PFSK-1 (cell line): ENCODE measurements around the gene GPAM.

Experiments used
- SIN3A ChIP-seq: IDR thresholded peaks from 2 replicates; pipeline ENCODE4 v1.6.1; 2012; ENCODE audit warnings: mild to moderate bottlenecking, low read length, moderate library complexity, borderline replicate concordance; ENCODE audit not compliant: insufficient read depth
- TAF1 ChIP-seq: IDR thresholded peaks from 2 replicates; pipeline ENCODE4 v1.6.1; 2012; ENCODE audit warnings: low read length, control low read depth, borderline replicate concordance; ENCODE audit not compliant: insufficient read depth
- TF ChIP-seq, protein P1 (sequence below), 2 experiments: IDR thresholded peaks; 2 replicates each; pipeline versions ENCODE4 v1.6.1 to v1.8.0; 2011 to 2012; ENCODE audit warnings: low read depth in 2 of 2, low read length in 2 of 2, control low read depth in 1 of 2, inconsistent platforms in 1 of 2, mild to moderate bottlenecking in 1 of 2, moderate library complexity in 1 of 2; ENCODE audit not compliant: insufficient read depth in 1 of 2

DNA sequence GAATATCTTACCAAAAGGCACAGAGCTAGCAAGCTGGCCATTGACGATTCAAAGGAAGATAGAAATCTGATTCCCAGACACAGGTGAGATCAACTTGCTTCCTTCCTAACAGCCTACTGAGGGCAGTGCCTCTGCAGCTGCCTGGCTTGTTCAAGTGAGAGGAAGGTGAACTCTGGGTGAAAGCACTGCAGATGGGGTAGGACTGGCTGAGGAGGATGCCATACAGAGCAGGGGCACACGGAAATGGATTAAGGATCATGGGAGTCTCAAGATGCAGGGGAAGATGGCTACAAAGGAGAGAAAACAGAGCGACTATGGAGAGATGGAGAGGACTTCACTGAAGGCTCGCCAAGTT is 34.4 kb upstream of the GPAM start:
- TF ChIP-seq, protein P1, sequence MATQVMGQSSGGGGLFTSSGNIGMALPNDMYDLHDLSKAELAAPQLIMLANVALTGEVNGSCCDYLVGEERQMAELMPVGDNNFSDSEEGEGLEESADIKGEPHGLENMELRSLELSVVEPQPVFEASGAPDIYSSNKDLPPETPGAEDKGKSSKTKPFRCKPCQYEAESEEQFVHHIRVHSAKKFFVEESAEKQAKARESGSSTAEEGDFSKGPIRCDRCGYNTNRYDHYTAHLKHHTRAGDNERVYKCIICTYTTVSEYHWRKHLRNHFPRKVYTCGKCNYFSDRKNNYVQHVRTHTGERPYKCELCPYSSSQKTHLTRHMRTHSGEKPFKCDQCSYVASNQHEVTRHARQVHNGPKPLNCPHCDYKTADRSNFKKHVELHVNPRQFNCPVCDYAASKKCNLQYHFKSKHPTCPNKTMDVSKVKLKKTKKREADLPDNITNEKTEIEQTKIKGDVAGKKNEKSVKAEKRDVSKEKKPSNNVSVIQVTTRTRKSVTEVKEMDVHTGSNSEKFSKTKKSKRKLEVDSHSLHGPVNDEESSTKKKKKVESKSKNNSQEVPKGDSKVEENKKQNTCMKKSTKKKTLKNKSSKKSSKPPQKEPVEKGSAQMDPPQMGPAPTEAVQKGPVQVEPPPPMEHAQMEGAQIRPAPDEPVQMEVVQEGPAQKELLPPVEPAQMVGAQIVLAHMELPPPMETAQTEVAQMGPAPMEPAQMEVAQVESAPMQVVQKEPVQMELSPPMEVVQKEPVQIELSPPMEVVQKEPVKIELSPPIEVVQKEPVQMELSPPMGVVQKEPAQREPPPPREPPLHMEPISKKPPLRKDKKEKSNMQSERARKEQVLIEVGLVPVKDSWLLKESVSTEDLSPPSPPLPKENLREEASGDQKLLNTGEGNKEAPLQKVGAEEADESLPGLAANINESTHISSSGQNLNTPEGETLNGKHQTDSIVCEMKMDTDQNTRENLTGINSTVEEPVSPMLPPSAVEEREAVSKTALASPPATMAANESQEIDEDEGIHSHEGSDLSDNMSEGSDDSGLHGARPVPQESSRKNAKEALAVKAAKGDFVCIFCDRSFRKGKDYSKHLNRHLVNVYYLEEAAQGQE (IDR thresholded peaks at IDR 0.05; ENCODE audit: insufficient read depth in 1 of 2, low read depth in 2 of 2, low read length in 2 of 2): no peak
- TF ChIP-seq SIN3A: no peak
- TF ChIP-seq TAF1: no peak
